Adipocyte (in vitro differentiated cells): ENCODE results near the gene NSMCE1.
A peak's percentile ranks its signal among the peaks of the same experiment; 100 is the strongest.
"Not testable (repeated sequence)": the region's sequence is repeated elsewhere in the genome, so short reads cannot be mapped to it uniquely, and the experiment has no call there.

Experiments
- DNase-seq: peaks from one replicate; pipeline ENCODE4 v3.0.0-alpha.2; 2015; ENCODE audit warnings: low read depth
- H3K27me3 ChIP-seq: replicated peaks from 2 replicates; pipeline ENCODE4 v1.7.0; 2013; ENCODE audit warnings: mild to moderate bottlenecking, low read length, moderate library complexity; ENCODE audit not compliant: control insufficient read depth, insufficient read depth
- H3K36me3 ChIP-seq: 2 replicates; pipeline ENCODE4 v1.7.0; 2013; ENCODE audit warnings: low read length, mild to moderate bottlenecking, moderate library complexity; ENCODE audit not compliant: control insufficient read depth, insufficient read depth, severe bottlenecking
- H3K4me1 ChIP-seq: 2 replicates; pipeline ENCODE4 v1.7.0; 2013; ENCODE audit warnings: mild to moderate bottlenecking, low read length, moderate library complexity; ENCODE audit not compliant: control insufficient read depth, insufficient read depth
- H3K4me3 ChIP-seq: 2 replicates; pipeline ENCODE4 v1.7.0; 2013; ENCODE audit warnings: mild to moderate bottlenecking, low read length, moderate library complexity
- H3K9ac ChIP-seq: 2 replicates; pipeline ENCODE4 v1.7.0; 2013; ENCODE audit warnings: mild to moderate bottlenecking, low read length, moderate library complexity
- H3K9me3 ChIP-seq: 2 replicates; pipeline ENCODE4 v1.7.0; 2013; ENCODE audit warnings: mild to moderate bottlenecking, low read length, moderate library complexity; ENCODE audit not compliant: control insufficient read depth

NSMCE1 gene

DNA sequence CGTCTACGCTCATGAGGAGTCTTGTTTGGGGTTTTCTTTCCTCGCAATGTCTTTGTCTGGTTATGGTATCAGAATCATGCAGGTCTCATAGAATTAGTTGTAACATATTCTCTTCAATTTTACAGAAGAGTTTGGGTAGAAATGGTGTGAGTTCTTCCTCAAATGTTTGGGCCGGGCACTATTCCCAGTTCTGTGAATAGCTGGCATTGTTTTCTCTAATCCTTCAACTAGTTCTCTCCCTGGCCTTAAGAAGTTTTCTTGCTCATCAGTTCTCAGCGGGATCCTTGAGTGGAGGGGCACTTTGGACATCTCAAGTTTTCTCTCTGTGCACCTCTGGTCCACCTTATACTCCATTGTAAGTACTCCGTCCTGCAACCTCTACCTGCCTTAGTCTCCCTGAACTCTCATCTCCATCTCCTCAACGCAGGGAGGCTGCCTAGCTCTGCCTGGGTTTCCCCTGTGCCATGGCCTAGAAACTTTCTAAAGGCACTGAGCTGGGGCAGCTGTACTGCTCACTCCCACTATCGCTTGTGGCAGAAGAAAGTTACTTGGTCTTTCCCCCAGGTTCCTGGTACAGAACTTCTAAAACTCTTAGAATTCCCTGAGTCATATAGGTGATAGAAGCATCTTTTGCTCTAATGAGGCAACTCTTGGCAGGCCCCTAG is 16.9 kb downstream of the NSMCE1 start:
- Histone ChIP-seq H3K27me3 (no peaks in the 10 kb centered on the region), H3K4me1 (peaks cover 18% of the 10 kb centered on the region), H3K9ac (no peak overlapping the region), H3K9me3 (no peaks in the 10 kb centered on the region), H3K4me3 (no peak overlapping the region), H3K36me3 (peaks cover 14% of the 10 kb centered on the region)
- DNase-seq: no peak

DNA sequence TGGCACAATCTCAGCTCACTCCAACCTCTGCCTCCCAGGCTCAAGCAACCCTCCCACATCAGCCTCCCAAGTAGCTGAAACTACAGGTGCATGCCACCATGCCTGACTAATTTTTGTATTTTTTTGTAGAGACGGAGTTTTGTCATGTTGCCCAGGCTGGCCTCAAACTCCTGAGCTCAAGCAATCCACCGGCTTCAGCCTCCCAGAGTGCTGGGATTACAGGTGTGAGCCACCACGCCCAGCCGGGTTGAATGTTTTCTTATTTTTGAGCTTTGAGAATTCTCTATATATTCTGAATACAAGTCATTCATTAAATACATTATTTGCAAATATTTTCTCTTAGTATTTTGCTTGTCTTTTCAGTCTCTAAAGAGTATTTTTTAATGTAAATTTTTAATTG is 19.7 kb downstream of the NSMCE1 start:
- not testable (repeated sequence) for DNase-seq, H3K27me3 ChIP-seq

DNA sequence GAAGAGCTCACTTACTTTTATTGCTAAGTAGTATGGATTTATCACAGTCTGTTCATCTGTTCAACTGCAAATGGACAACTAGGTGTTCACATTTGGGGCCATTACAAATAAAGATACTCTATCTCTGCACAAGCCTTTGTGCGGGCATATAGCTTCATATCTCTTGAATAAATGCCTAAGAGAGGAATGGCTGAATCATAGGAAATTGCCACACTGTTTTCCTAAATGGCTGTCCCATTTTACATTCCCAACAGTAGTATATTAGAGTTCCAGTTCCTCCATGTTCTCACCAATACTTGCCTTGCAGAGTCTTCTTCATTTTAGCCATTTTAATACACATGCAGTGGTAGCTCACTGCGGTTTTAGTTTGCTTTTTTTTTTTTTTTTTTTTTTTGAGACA is 20.5 kb downstream of the NSMCE1 start:
- Histone ChIP-seq H3K4me1 (peaks cover 36% of the 10 kb centered on the region), H3K36me3 (no peaks in the 10 kb centered on the region), H3K9me3 (no peaks in the 10 kb centered on the region), H3K27me3 (no peaks in the 10 kb centered on the region), H3K9ac (no peak overlapping the region), H3K4me3 (no peak overlapping the region)
- DNase-seq: no peak

More for the DNA sequence above, 19.7 kb downstream of the NSMCE1 start:
- H3K9ac ChIP-seq, H3K36me3 ChIP-seq, H3K9me3 ChIP-seq, H3K4me3 ChIP-seq: not testable (repeated sequence)
- H3K4me1 ChIP-seq: peaks cover 37% of the 10 kb centered on the region

DNA sequence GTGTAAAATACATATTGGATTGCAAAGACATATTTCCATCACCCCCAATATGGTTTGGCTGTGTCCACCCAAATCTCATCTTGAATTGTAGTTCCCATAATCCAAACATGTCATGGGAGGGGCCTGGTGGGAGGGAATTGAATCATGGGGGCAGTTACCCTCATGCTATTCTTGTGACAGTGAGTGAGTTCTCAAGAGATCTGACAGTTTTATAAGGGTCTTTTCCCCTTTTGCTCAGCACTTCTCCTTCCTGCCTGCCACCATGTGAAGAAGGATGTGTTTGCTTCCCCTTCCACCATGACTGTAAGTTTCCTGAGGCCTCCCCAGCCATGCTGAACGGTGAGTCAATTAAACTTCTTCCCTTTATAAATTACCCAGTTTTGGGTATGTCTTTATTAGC is 21.5 kb downstream of the NSMCE1 start:
- not testable (repeated sequence) for H3K27me3 ChIP-seq, H3K9ac ChIP-seq, DNase-seq, H3K4me3 ChIP-seq, H3K36me3 ChIP-seq, H3K9me3 ChIP-seq
- peaks cover 44% of the 10 kb centered on the region for H3K4me1 ChIP-seq

DNA sequence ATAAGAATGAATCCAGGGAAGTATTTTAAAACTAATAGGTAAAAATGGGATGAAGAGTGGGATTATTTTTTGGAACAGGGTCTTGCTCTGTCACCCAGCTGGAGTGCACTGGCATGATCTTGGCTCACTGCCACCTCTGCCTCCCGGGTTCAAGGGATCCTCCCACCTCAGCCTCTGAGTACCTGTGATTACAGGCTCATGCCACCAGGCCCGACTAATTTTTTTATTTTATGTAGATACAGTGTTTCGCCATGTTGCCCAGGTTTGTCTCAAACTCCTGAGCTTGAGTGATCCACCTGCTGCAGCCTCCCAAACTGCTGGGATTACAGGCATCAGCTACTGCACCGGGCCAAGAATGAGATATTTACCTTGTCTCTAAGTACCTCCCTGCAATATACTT is 22.1 kb downstream of the NSMCE1 start:
- Histone ChIP-seq H3K9me3 (no peaks in the 10 kb centered on the region), H3K4me1 (peaks cover 50% of the 10 kb centered on the region), H3K36me3 (no peaks in the 10 kb centered on the region), H3K4me3 (no peak overlapping the region), H3K9ac (peak overlapping the region; percentile 70), H3K27me3 (no peaks in the 10 kb centered on the region)
- no peak for DNase-seq

DNA sequence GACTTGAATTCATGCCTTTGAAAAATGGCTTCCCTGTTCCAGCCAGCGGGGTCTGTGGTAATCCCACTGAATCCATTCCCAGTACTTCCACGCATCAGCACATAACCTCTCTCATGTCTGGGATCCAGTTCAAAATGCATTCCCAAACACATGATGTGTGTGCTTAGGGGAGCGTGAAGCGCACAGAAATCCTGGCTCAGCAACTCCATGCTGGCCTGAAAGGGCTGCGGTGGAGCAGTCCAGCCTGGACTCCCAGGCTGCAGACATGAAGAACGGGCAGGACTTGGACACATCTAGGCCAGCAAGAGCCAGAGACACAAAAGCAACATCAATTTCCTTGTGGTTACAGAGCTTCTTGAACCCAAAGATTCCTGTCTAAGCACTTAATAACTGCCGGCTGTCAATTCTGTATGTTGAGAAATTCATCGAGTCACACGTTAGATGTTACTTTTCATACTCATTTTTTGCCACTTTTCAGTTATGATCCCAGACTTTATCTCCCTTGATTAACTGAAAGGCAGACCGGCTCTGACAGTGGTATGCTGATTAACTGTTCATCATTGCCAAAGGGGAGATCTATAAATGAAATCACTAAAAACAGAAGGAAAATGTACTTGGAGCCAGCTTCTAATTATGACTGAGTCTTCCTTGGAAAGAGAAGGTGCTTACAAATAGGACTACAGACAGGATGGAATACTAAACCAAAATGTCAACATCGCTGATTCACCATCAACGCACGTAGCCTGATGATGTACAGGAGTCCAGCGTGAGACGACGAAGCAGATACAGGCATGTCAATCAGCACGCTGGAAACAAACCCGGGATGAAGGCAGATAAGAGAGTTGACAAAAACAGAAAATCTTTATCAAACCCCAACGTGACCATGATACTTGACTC is 23.0 kb downstream of the NSMCE1 start:
- Histone ChIP-seq H3K9ac (peak overlapping the region; percentile 70), H3K9me3 (no peaks in the 10 kb centered on the region), H3K36me3 (no peaks in the 10 kb centered on the region), H3K4me1 (peaks cover 57% of the 10 kb centered on the region), H3K4me3 (peak overlapping the region; percentile 42), H3K27me3 (no peaks in the 10 kb centered on the region)
- DNase-seq: no peak

DNA sequence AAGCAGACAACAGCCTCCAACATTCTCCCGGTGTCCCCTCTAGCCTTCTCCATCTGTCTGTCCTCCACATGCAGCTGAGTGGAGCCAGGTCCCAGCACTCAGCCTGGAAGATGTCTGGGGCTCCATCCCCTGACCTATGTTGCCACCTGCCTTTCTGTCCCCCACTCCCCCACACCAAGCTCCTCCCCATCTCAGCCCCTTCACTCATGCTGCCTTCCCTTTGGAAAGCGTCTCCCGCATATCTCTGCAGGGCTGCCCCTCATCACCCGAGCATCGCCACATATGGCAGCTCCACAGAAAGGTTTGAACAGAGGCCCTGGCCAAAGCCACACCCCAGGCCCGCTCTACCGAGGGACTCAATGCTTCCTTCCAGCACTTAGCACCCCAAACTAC is 24.2 kb downstream of the NSMCE1 start:
- no peaks in the 10 kb centered on the region for H3K9me3 ChIP-seq
- H3K27me3 ChIP-seq: no peaks in the 10 kb centered on the region
- H3K4me1 ChIP-seq: peaks cover 59% of the 10 kb centered on the region
- H3K4me3 ChIP-seq: no peak overlapping the region
- H3K9ac ChIP-seq: peak overlapping the region; percentile 70
- no peak for DNase-seq
- H3K36me3 ChIP-seq: no peaks in the 10 kb centered on the region

DNA sequence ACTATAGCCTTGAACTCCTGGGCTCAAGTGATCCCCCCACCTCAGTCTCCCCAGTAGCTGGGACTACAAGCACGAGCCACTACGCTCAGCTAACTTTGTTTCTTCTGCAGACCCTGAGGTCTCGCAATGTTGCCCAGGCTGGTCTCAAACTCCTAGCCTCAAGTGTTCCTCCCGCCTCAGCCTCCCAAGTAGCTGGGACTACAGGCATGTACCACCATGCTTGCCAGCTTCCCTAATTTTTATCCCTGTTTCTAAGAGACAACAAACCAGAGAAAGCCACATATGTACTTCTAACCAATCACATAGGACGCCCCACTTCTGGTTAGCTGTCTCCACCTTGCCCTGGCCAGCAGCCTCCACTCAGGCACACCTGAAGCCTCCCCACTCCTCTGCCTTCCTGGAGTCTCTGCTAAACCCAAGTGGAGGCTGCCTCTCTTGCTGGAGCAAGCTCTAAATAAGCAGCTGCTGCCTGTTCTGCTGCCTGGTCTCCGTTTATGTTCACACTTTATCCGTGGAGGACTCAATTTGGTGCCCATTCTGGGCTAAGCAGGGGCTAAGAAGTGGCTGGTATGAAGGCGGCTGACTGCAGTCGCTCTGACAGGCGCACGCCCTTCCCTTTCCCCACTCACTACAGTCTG is 24.7 kb downstream of the NSMCE1 start:
- Histone ChIP-seq H3K4me1 (peaks cover 59% of the 10 kb centered on the region), H3K4me3 (no peak overlapping the region), H3K9ac (peak overlapping the region; percentile 1), H3K36me3 (no peaks in the 10 kb centered on the region), H3K27me3 (no peaks in the 10 kb centered on the region), H3K9me3 (no peaks in the 10 kb centered on the region)
- DNase-seq: no peak

DNA sequence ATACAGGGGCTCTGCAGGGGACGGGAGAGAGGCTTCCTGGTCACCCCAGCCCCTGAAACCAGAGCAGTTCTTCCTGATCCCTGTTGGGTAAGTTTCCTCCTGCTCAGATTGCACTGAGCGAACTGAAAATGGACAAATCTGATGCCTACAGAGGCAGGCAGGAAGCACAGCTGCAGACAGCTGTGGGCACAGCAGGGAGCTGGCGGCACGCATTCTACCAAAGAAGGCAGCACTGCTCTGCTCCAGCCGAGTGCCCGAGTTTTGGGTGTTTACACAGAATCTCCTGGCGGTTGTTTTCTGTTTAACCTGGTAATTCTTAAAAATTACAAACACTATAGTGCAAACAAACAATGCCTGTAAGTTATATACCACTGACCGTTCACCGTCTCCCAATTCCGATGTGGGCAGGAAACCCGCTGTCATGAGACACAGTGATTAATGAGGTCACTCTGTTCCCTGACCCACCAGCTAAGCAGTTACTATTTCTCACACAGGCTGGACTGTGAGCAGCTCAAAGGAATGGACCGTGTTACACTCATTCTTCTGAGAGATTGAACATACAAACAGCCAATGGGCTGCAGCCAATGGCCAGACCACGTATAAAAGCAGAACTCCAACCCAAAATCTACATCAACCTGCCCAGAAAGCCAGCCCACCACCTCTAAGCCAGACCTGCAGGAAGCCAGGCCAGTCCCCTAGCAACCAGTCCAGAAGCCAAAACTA is 25.5 kb downstream of the NSMCE1 start:
- DNase-seq: peak; percentile 73
- Histone ChIP-seq H3K4me3 (no peak overlapping the region), H3K36me3 (no peaks in the 10 kb centered on the region)

DNA sequence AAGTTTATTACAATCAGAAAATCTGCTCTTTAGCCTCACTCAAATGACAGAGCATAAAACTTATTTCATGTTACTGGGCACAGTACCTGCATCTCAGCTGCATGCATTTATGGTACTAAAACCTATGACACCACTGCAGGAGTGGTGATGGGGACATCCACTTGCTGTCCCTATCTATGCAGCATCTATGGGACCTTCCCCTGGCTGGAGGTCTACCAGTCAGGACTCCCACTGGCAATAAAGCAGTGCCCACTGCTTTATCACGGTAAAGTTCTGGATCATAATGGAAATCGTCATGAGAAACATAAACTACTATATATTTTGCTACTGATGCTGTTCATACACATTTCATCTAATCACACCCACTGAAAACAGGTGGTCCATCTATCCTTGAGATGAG is 26.2 kb downstream of the NSMCE1 start:
- Histone ChIP-seq H3K36me3 (no peaks in the 10 kb centered on the region), H3K4me3 (no peak overlapping the region), H3K9ac (peak overlapping the region; percentile 32), H3K9me3 (no peaks in the 10 kb centered on the region), H3K4me1 (peaks cover 59% of the 10 kb centered on the region), H3K27me3 (no peaks in the 10 kb centered on the region)
- no peak for DNase-seq

More for the DNA sequence above, 25.5 kb downstream of the NSMCE1 start:
- H3K4me1 ChIP-seq: peaks cover 59% of the 10 kb centered on the region
- H3K9me3 ChIP-seq: no peaks in the 10 kb centered on the region
- no peaks in the 10 kb centered on the region for H3K27me3 ChIP-seq
- peak overlapping the region; percentile 32 for H3K9ac ChIP-seq

DNA sequence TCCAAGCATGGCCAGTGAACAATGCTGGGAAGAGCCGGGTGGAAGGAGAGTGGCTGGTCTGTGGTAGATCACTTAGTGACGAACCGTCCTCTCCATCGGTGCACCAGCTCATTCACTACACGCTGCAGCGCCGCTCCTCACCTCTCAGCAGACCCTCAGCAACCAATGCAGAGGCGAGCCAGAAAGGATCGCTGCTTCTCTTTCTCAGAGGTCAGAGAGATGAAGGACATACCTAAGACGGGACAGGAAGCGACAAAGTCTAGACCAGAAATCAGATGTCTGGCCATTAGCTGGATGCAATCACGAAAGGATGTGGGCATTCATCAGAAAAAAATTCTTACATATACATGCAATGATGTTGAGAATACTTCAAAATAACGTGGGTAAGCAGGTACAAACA is 26.9 kb downstream of the NSMCE1 start:
- Histone ChIP-seq H3K4me3 (no peak overlapping the region), H3K36me3 (no peaks in the 10 kb centered on the region), H3K4me1 (peaks cover 59% of the 10 kb centered on the region), H3K9ac (peak overlapping the region; percentile 66), H3K27me3 (no peaks in the 10 kb centered on the region), H3K9me3 (no peaks in the 10 kb centered on the region)
- DNase-seq: no peak
